ENCODE measurements around the gene ATP7B. TPM values are rescaled to one million over a fixed set of nuclear protein-coding genes. Genes with fewer than 3 reads are reported as not detected.

The ATP7B gene
- total and polyA plus RNA-seq, 2 donors (not counting 3 experiments of a cell fraction or from before 2014, with no cell fraction given): 4.2 to 8.0 TPM

- Histone ChIP-seq H3K4me2 (ENCODE audit: insufficient read depth, low read length) (no peak overlapping the region), H3K4me1 (ENCODE audit: control insufficient read depth, extremely low read depth, insufficient read depth, low read length) (no peaks in the 10 kb centered on the region), H4K20me1 (replicated peaks; ENCODE audit: control insufficient read depth, extremely low read depth, insufficient read depth, low read length) (no peaks in the 10 kb centered on the region), H3K4me3 (replicated peaks in 1 of 3; ENCODE audit: insufficient read depth in 1 of 3, low read depth in 1 of 3, low read length in 3 of 3) (no peak overlapping the region), H2AFZ (ENCODE audit: low read depth, low read length) (no peak overlapping the region), H3K36me3 (ENCODE audit: control insufficient read depth in 2 of 2, extremely low read depth in 1 of 2, insufficient read depth in 2 of 2, low read length in 2 of 2) (no peaks in the 10 kb centered on the region), H3K9me1 (replicated peaks; ENCODE audit: control insufficient read depth, extremely low read depth, insufficient read depth, low read length) (no peaks in the 10 kb centered on the region), H3K79me2 (ENCODE audit: control insufficient read depth, insufficient read depth, low read length) (no peaks in the 10 kb centered on the region), H3K27ac (ENCODE audit: insufficient read depth, low read depth, low read length) (no peak overlapping the region), H3K27me3 (ENCODE audit: control insufficient read depth in 2 of 2, insufficient read depth in 2 of 2, low read length in 2 of 2) (no peaks in the 10 kb centered on the region), H3K9ac (replicated peaks; ENCODE audit: extremely low read depth, insufficient read depth, low read length) (no peak overlapping the region), H3K9me3 (replicated peaks; ENCODE audit: control insufficient read depth, insufficient read depth, low read length) (no peaks in the 10 kb centered on the region)
- intact Hi-C loops (cut with micrococcal nuclease): no loop called here
- DNase-seq (ENCODE audit: low read depth, low spot score): no peak
- dilution Hi-C loops (cut with MboI; ENCODE audit: extremely low pct_ligation_motif_present, low sequenced_read_pairs): no loop called here
- ChIA-PET POLR2A (no interaction called here), CTCF (no interaction called here)
- no TSS peak for BruUV-seq (replicated peaks)
- TF ChIP-seq JUN (IDR thresholded peaks at IDR 0.05; ENCODE audit: borderline replicate concordance, insufficient read depth, insufficient read length, low read depth) (no peak), POLR2A (IDR thresholded peaks at IDR 0.05; ENCODE audit: low read depth, low read length) (no peak), EZH2 (IDR thresholded peaks at IDR 0.05; ENCODE audit: borderline replicate concordance, low read depth, low read length, severe bottlenecking) (no peak)
- no peak for FAIRE-seq
These were observed 45.1 kb downstream of the ATP7B start for GRCh38 chr13:51966186-51966585.

GRCh38 chr13:51961493-51962403 lies 49.5 kb downstream of the ATP7B start:
- intact Hi-C loops (cut with micrococcal nuclease): no loop called here
- ChIA-PET POLR2A (no interaction called here), CTCF (interaction anchor here (0.8 to 2.1 kb wide), 2 partner anchors 9 to 14 kb away, joined by 3 to 5 read pairs; no protein-coding TSS in a partner anchor)

More at GRCh38 chr13:51961493-51962403, 49.5 kb downstream of the ATP7B start:
- Histone ChIP-seq H3K27me3 (ENCODE audit: control insufficient read depth in 2 of 2, insufficient read depth in 2 of 2, low read length in 2 of 2) (no peaks in the 10 kb centered on the region), H3K27ac (ENCODE audit: insufficient read depth, low read depth, low read length) (no peak overlapping the region), H2AFZ (ENCODE audit: low read depth, low read length) (no peak overlapping the region), H3K79me2 (ENCODE audit: control insufficient read depth, insufficient read depth, low read length) (no peaks in the 10 kb centered on the region), H3K4me1 (ENCODE audit: control insufficient read depth, extremely low read depth, insufficient read depth, low read length) (no peaks in the 10 kb centered on the region), H3K4me3 (replicated peaks in 1 of 3; ENCODE audit: insufficient read depth in 1 of 3, low read depth in 1 of 3, low read length in 3 of 3) (no peak overlapping the region), H4K20me1 (replicated peaks; ENCODE audit: control insufficient read depth, extremely low read depth, insufficient read depth, low read length) (no peaks in the 10 kb centered on the region), H3K9me3 (replicated peaks; ENCODE audit: control insufficient read depth, insufficient read depth, low read length) (no peaks in the 10 kb centered on the region), H3K9ac (replicated peaks; ENCODE audit: extremely low read depth, insufficient read depth, low read length) (no peak overlapping the region), H3K9me1 (replicated peaks; ENCODE audit: control insufficient read depth, extremely low read depth, insufficient read depth, low read length) (no peaks in the 10 kb centered on the region), H3K36me3 (ENCODE audit: control insufficient read depth in 2 of 2, extremely low read depth in 1 of 2, insufficient read depth in 2 of 2, low read length in 2 of 2) (no peaks in the 10 kb centered on the region), H3K4me2 (ENCODE audit: insufficient read depth, low read length) (no peak overlapping the region)
- TF ChIP-seq CTCF (IDR thresholded peaks at IDR 0.05; ENCODE audit: extremely low read depth in 1 of 2, insufficient read depth in 1 of 2, low read depth in 1 of 2, low read length in 2 of 2) (no peak), FOS (IDR thresholded peaks at IDR 0.05; ENCODE audit: borderline replicate concordance, insufficient read depth, low read length) (no peak), MAX (IDR thresholded peaks at IDR 0.05; ENCODE audit: insufficient read depth, insufficient read length) (no peak), MYC (IDR thresholded peaks at IDR 0.05; ENCODE audit: low read depth, low read length) (no peak), JUN (IDR thresholded peaks at IDR 0.05; ENCODE audit: borderline replicate concordance, insufficient read depth, insufficient read length, low read depth) (no peak), GATA2 (IDR thresholded peaks at IDR 0.05; ENCODE audit: insufficient read depth, insufficient read length, low read depth, low read length) (no peak), POLR2A (IDR thresholded peaks at IDR 0.05; ENCODE audit: low read depth, low read length) (no peak), EZH2 (IDR thresholded peaks at IDR 0.05; ENCODE audit: borderline replicate concordance, low read depth, low read length, severe bottlenecking) (no peak), POLR2AphosphoS5 (IDR thresholded peaks at IDR 0.05; ENCODE audit: insufficient read depth, low read depth, low read length) (no peak)
- dilution Hi-C loops (cut with MboI; ENCODE audit: extremely low pct_ligation_motif_present, low sequenced_read_pairs): no loop called here
- FAIRE-seq: no peak
- DNase-seq (ENCODE audit: low read depth, low spot score): no peak
- BruUV-seq (replicated peaks): no TSS peak
